Suprapubic skin (tissue), 4 donors: ENCODE data around the gene UBE2G1. TPM values are rescaled to one million over a fixed set of nuclear protein-coding genes. Genes with fewer than 3 reads are reported as not detected.

ENCODE experiments used
- DNase-seq, 2 donors: peaks; one replicate each; pipeline ENCODE4 v3.0.0-alpha.2; 2019; ENCODE audit warnings: low spot score in 2 of 2
- H3K27ac ChIP-seq: fragments of 200-600 bp; sonication (generic); one replicate; pipeline ENCODE4 v1.5.1; 2019
- H3K27me3 ChIP-seq: fragments of 200-600 bp; sonication (generic); one replicate; pipeline ENCODE4 v1.5.1; 2019
- H3K36me3 ChIP-seq: fragments of 200-600 bp; sonication (generic); one replicate; pipeline ENCODE4 v1.5.1; 2019
- H3K4me1 ChIP-seq: fragments of 200-600 bp; sonication (generic); one replicate; pipeline ENCODE4 v1.5.1; 2019
- H3K4me3 ChIP-seq: fragments of 200-600 bp; sonication (generic); one replicate; pipeline ENCODE4 v1.5.1; 2019; ENCODE audit warnings: mild to moderate bottlenecking
- H3K9me3 ChIP-seq: fragments of 200-600 bp; sonication (generic); one replicate; pipeline ENCODE4 v1.5.1; 2019
- EP300 ChIP-seq: sonication (generic); formaldehyde crosslinking; IDR thresholded peaks from one replicate; pipeline ENCODE4 v1.6.1; 2017; ENCODE audit warnings: antibody characterized with exemption
- POLR2A ChIP-seq, 2 donors: fragments of 450-650 bp; IDR thresholded peaks; one replicate each; pipeline ENCODE4 v1.6.1; 2017; ENCODE audit warnings: antibody characterized with exemption in 2 of 2, mild to moderate bottlenecking in 2 of 2, moderate library complexity in 2 of 2
- POLR2AphosphoS5 ChIP-seq, 3 donors: sonication (generic); formaldehyde crosslinking; IDR thresholded peaks; one replicate each; pipeline ENCODE4 v1.6.1; 2017; ENCODE audit warnings: antibody characterized with exemption in 3 of 3
- WGBS: methylation state at CpG from one replicate; pipeline ENCODE4 v1.1.5; 2018; 5-methylcytosine and 5-hydroxymethylcytosine counted together
- total RNA-seq, 4 donors: library from RNA; depleted of rRNA; stranded (reverse); fragments of >200 nt; gene quantifications; one replicate each; pipeline ENCODE4 v1.1.0, GENCODE V29; 2016
- TF ChIP-seq, protein P1 (sequence below), 2 donors: fragments of 200-600 bp in 1 of 2; fragments of 450-650 bp in 1 of 2; sonication (generic) in 1 of 2; IDR thresholded peaks; one replicate each; pipeline ENCODE4 v1.5.1; 2016 to 2019; ENCODE audit warnings: antibody characterized with exemption in 2 of 2, mild to moderate bottlenecking in 1 of 2, moderate library complexity in 1 of 2

Gene UBE2G1
- total RNA-seq, 4 donors from 2014 or later: 53.4 to 75.4 (median 67.4) TPM

DNA sequence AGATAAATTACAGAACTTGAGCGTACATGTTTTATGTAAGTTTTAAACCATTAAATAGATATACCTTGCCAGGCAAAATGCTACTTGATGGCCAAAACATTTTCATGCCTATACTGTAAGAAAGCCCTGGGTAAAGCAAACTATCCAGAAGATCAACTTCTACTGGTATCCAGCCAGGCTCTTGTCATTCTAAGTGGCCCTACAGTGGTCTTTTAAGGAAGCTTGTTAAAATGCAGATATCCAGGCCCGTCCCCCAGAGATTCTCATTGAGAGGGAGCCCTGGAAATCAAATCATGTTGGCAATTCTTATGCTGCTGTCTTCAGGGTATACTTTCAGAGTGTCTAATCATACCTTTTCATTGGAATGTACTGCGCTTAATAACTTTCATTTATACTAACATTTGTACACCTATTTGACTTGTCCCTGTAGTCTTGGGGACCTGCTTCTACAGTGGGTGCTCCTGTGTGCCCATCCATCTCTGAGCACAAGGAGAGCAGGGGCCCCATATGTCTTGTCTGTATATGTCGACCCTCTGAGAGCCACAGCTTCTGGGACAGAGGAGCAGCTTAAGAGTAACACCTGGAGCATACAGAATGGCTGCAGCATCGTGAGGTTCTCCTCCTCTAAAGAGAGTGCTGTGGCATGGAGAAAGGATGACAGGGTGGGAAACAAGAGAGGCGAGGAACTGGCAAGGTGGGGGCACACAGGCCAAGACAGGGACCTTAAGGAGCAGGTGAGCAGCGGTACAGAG is 59.1 kb downstream of the UBE2G1 start:
- H3K4me3 ChIP-seq: no peak overlapping the region
- TF ChIP-seq, protein P1, sequence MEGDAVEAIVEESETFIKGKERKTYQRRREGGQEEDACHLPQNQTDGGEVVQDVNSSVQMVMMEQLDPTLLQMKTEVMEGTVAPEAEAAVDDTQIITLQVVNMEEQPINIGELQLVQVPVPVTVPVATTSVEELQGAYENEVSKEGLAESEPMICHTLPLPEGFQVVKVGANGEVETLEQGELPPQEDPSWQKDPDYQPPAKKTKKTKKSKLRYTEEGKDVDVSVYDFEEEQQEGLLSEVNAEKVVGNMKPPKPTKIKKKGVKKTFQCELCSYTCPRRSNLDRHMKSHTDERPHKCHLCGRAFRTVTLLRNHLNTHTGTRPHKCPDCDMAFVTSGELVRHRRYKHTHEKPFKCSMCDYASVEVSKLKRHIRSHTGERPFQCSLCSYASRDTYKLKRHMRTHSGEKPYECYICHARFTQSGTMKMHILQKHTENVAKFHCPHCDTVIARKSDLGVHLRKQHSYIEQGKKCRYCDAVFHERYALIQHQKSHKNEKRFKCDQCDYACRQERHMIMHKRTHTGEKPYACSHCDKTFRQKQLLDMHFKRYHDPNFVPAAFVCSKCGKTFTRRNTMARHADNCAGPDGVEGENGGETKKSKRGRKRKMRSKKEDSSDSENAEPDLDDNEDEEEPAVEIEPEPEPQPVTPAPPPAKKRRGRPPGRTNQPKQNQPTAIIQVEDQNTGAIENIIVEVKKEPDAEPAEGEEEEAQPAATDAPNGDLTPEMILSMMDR (IDR thresholded peaks at IDR 0.05): no peak
- TF ChIP-seq EP300: no peak
- no peak for TF ChIP-seq POLR2A (IDR thresholded peaks at IDR 0.05)
- TF ChIP-seq POLR2AphosphoS5 (IDR thresholded peaks at IDR 0.05): no peak
- H3K9me3 ChIP-seq: no peaks in the 10 kb centered on the region
- peaks cover 17% of the 10 kb centered on the region for H3K4me1 ChIP-seq
- no peak overlapping the region for H3K27ac ChIP-seq
- peaks cover 14% of the 10 kb centered on the region for H3K36me3 ChIP-seq
- H3K27me3 ChIP-seq: no peaks in the 10 kb centered on the region
- 75% methylated on average over 7 of the region's 7 CpGs for WGBS
- DNase-seq: no peak

DNA sequence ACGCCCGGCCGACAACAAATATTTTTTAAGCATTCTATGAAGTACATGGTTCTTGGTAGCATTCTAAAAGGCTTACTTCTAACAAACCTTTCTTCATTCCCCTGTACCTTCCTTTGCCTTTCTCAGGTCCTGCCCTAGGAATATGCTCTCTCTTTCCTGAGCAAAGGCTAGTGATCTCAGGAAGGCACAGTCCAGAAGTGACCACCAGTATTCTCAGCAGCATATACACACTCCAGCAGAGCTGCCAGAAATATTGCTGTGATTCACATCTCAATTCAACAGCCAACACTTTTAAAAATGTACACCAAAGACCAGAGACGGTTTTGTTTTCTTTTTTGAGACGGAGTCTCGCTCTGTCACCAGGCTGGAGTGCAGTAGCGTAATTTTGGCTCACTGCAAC is 61.3 kb downstream of the UBE2G1 start:
- no peaks in the 10 kb centered on the region for H3K9me3 ChIP-seq
- TF ChIP-seq, protein P1 (IDR thresholded peaks at IDR 0.05): no peak
- TF ChIP-seq EP300: no peak
- no peak for DNase-seq
- WGBS: 90% methylated on average over 7 of the region's 7 CpGs
- no peaks in the 10 kb centered on the region for H3K27me3 ChIP-seq
- no peak overlapping the region for H3K4me3 ChIP-seq
- no peak overlapping the region for H3K27ac ChIP-seq
- peaks cover 10% of the 10 kb centered on the region for H3K4me1 ChIP-seq
- peaks cover 14% of the 10 kb centered on the region for H3K36me3 ChIP-seq

DNA sequence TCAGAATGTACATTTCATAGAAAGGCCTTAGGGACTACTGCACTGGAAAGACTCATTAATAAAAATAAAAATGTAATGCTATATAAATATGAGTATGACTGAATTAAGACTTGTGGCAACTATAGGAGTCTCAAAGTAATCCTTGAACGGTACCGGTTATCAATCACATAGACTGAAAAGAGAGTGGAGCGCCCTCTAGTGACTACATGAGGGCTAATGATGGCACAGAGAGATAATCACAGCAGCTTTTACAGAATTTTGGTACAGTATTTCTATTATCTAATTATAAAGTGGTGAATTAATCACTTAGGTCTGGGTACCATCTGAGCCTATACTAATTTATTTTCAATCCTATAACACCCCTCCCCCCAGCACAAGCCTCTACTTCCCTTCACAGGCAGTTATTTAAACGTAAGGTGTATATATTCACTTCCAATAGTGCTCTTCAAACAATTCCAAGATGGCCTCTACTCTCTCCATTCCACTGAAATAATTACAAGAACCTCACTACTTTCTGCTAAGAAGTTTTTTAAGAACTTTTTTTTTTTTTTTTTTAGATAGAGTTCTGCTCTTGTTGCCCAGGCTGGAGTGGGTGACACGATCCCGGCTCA is 62.0 kb downstream of the UBE2G1 start:
- WGBS: 50% methylated on average over 6 of the region's 6 CpGs
- H3K36me3 ChIP-seq: peaks cover 14% of the 10 kb centered on the region

DNA sequence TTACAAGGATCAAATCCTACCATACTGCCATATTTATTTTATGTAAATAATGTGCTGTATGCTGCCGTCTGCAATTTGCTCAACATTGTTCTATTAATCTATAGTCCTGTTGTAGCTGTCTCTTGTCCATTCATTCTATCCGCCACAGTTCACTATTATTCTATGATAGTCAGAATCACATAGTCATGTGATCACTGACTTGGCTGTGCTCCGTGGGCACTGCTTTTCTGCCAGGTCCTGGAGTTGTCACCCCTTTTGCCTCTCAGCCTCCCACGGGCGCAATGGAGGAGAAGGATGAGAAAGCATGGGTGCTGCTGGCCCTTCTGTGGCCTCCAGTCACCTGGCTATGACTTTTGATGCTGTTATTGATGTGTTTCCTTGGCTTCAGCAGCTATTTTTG is 65.4 kb downstream of the UBE2G1 start:
- Histone ChIP-seq H3K36me3 (peaks cover 16% of the 10 kb centered on the region), H3K9me3 (no peaks in the 10 kb centered on the region), H3K4me3 (no peak overlapping the region), H3K27me3 (no peaks in the 10 kb centered on the region), H3K27ac (no peak overlapping the region), H3K4me1 (no peaks in the 10 kb centered on the region)
- DNase-seq: no peak
- WGBS: 77% methylated on average over 5 of the region's 5 CpGs
- TF ChIP-seq, protein P1 (IDR thresholded peaks at IDR 0.05): no peak
- no peak for TF ChIP-seq EP300
- no peak for TF ChIP-seq POLR2AphosphoS5 (IDR thresholded peaks at IDR 0.05)
- no peak for TF ChIP-seq POLR2A (IDR thresholded peaks at IDR 0.05)

More for the DNA sequence above, 62.0 kb downstream of the UBE2G1 start:
- Histone ChIP-seq H3K4me1 (peaks cover 4% of the 10 kb centered on the region), H3K4me3 (no peak overlapping the region), H3K9me3 (no peaks in the 10 kb centered on the region), H3K27ac (no peak overlapping the region), H3K27me3 (no peaks in the 10 kb centered on the region)
- no peak for DNase-seq
- TF ChIP-seq EP300: no peak
- TF ChIP-seq, protein P1 (IDR thresholded peaks at IDR 0.05): peak; percentile 53 to 59

DNA sequence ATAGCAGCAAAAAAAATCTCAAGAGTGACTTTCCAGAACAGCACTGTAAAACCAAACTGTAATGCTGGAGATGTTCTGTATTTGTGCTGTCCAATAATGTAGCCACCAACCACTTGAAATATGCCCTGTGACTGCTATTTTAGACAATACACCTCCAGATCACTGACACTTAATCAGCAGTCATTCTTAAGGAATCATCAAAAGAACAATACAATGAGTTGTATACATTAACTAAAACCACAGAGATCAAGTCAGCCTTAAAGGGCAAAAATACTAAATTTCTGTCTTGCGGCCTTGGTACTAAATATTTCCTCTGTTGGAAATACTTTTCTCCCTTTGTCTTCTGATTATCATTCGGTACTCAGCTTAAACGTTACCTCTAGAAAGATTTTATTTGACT is 69.1 kb downstream of the UBE2G1 start:
- Histone ChIP-seq H3K4me3 (no peak overlapping the region), H3K4me1 (no peaks in the 10 kb centered on the region), H3K27ac (no peak overlapping the region), H3K9me3 (no peaks in the 10 kb centered on the region), H3K36me3 (peaks cover 11% of the 10 kb centered on the region), H3K27me3 (no peaks in the 10 kb centered on the region)
- TF ChIP-seq POLR2A (IDR thresholded peaks at IDR 0.05): no peak
- TF ChIP-seq, protein P1 (IDR thresholded peaks at IDR 0.05): no peak
- no peak for TF ChIP-seq POLR2AphosphoS5 (IDR thresholded peaks at IDR 0.05)
- TF ChIP-seq EP300: no peak
- DNase-seq: no peak
- 82% methylated on average over 3 of the region's 3 CpGs for WGBS
